ENCODE measurements around the gene GALNT17.

DNA sequence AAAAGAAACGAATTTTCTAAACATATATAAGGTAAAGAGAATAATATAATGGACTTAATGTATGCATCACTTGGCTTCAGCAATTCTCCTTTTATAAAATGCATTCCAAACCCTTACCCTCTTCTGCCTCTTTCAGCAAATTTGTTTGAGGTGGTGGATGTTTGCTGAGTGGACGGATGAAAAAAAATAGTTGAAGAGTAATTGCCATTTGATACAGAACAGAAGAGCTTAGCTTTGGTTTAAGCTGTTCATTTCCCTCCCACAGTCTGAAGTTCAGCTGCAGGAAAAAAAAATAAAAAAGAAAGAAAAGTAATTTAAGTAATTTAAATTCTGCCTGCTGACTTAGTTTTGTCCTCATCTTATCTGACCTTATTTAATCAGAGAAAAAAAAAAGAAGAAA lies 138.6 kb downstream of the GALNT17 start:
- TF ChIP-seq POLR2AphosphoS5 (IDR thresholded peaks at IDR 0.05; ENCODE audit: low read depth, low read length), result no peak
- no peak for TF ChIP-seq POLR2A (IDR thresholded peaks at IDR 0.05; ENCODE audit: low read depth, low read length)
- no peak for TF ChIP-seq TAF1 (IDR thresholded peaks at IDR 0.05; ENCODE audit: low read depth, low read length)
- TF ChIP-seq PAX5 (IDR thresholded peaks at IDR 0.05; ENCODE audit: insufficient read depth, low read length, severe bottlenecking), result no peak
- TF ChIP-seq SPI1 (IDR thresholded peaks at IDR 0.05; ENCODE audit: low read depth, low read length), result no peak
- no peak for TF ChIP-seq POU2F2 (IDR thresholded peaks at IDR 0.05; ENCODE audit: low read depth, low read length)
